ENCODE results near the gene RNF123.

GRCh38 chr3:49656541-49657112, 32.7 kb upstream of the RNF123 start:
- peak; percentile 9 for TF ChIP-seq CTCF (IDR thresholded peaks at IDR 0.05; ENCODE audit: low read length)
- no peak for TF ChIP-seq EZH2 (IDR thresholded peaks at IDR 0.05; ENCODE audit: borderline replicate concordance, low read length)

All from OCI-LY1 (cell line).